ENCODE results near the gene ATM.

DNA sequence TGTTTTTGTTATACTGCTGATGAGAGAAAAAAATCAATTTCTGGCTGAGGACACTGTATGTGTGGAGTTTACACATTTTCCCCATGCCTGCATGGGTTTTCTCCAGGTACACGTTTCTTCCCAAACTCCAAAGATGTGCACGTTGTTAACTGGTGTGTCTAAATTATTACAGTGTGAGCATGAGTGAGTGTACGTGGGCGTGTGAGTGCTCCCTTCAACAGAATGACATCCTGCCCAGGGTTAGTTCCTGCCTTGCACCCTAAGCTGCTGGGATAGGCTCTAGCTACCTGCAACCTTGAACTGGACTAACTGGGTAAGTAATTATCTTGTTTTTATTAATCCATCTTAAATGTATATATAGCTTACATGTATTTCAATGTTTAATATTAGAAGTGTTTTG, 5.9 kb upstream of the ATM start:
- TF ChIP-seq, protein P1, sequence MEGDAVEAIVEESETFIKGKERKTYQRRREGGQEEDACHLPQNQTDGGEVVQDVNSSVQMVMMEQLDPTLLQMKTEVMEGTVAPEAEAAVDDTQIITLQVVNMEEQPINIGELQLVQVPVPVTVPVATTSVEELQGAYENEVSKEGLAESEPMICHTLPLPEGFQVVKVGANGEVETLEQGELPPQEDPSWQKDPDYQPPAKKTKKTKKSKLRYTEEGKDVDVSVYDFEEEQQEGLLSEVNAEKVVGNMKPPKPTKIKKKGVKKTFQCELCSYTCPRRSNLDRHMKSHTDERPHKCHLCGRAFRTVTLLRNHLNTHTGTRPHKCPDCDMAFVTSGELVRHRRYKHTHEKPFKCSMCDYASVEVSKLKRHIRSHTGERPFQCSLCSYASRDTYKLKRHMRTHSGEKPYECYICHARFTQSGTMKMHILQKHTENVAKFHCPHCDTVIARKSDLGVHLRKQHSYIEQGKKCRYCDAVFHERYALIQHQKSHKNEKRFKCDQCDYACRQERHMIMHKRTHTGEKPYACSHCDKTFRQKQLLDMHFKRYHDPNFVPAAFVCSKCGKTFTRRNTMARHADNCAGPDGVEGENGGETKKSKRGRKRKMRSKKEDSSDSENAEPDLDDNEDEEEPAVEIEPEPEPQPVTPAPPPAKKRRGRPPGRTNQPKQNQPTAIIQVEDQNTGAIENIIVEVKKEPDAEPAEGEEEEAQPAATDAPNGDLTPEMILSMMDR (IDR thresholded peaks at IDR 0.05; ENCODE audit: low read depth, low read length, poor library complexity, severe bottlenecking) = no peak
- TF ChIP-seq EZH2phosphoT487 (IDR thresholded peaks at IDR 0.05; ENCODE audit: borderline replicate concordance, low read length) = no peak

Measured in DOHH2 (cell line).